ENCODE measurements around the gene CCDC18.
"Not testable (repeated sequence)": the region's sequence is repeated elsewhere in the genome, so short reads cannot be mapped to it uniquely, and the experiment has no call there.

The CCDC18 gene

DNA sequence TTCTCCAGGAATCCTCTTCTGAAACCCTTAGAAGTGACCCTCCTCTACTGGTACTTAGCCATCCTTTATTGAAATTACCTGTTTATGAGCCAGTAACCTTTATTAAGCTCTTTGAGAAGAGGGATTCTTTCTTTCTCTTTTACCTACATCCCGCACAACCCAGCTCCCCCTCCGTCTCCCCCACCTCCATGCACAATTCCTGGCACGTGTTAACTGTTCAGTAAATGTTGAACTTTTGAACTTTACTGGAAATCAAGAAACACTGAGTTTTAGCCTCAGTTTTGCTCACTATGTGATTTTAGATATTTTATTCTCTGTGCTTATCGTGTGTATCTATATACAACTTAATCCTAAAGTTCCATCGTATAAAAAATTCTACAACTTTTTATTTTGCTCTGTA lies 2.1 kb upstream of the CCDC18 start:
- no peak for DNase-seq

DNA sequence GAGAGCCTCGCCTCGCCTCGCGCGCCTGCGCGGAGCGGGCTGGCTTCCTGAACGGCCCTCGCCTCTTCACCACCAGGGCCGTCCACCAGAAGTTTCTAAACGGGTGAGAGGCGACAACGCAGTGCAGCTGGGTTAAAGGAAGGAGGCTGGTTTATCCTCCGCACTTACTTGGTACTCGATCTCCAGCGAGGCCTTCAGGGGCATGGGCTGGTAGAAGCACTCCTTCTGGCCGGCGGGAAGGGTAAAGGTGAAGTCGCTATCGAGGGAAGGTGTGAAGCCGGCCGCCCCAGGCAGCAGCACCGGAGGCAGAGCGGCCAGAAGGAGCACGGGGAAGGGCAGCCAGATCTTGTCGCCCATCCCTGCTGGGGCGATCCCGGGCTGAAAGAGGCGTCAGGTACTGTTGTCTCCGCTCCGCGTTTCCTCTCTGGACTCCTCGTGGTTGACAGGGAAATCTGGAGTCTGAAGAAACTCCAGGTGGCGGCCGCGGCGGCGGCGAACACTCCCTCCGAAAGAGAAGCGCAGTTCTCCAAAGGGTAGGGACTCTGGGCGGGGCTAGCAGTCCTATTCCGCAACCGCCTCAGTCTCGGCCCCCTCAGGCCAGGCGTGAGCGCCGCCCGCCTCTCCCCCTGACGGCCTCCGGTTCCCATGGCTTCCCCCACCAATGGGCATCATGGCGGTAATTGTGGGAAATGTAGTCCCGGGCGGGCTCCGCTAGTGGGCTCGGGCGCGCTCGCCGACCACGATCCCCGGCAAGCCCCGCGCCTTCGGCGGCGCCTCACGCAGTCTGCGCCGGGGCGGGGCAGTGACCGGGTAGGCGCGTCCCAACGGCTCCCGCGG lies 420 bp upstream of the CCDC18 start, which contains the start of gene TMED5:
Gene TMED5, minus strand, starts transcription at position 528 of the 837 bp plus-strand sequence. Its CDS starts 171 bp downstream, at position 357.
- peak; percentile 97 for DNase-seq

DNA sequence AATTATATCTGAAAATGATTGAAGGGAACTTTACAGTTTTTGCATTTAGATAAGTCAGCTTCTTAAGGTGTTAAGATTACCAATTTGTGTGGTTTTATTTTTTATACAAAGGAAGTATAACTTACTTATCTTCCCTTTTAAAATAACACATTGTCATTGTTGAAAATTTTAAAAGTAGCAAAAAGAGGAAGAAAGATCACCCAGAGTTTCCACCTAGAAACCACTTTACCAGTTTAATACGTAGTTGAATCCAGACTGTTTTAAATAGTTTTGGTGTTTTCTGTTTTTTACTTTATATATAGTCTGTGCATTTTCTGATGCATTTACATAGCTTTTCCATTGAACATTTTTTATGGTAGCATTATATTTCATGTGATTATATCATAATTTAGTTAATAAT lies 6.1 kb downstream of the CCDC18 start:
- no peak for DNase-seq

DNA sequence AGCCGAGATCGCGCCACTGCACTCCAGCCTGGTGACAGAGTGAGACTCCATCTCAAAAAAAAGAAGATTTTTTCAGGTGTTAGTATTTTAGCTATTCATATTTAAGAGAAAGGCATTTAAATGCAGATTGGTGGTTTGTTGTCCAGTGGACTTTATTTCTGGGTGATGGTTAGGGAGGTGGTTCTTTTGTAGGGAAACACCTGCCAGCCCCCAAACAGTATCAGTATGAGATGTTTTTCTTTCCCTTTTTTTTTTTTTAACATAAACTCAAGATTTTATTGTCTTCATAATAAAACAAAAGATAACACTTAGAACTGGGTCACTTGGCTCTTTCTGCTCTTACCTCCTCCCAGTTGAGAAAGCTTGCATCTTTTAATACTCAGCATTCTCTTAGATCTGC lies 9.9 kb downstream of the CCDC18 start:
- DNase-seq, result no peak

DNA sequence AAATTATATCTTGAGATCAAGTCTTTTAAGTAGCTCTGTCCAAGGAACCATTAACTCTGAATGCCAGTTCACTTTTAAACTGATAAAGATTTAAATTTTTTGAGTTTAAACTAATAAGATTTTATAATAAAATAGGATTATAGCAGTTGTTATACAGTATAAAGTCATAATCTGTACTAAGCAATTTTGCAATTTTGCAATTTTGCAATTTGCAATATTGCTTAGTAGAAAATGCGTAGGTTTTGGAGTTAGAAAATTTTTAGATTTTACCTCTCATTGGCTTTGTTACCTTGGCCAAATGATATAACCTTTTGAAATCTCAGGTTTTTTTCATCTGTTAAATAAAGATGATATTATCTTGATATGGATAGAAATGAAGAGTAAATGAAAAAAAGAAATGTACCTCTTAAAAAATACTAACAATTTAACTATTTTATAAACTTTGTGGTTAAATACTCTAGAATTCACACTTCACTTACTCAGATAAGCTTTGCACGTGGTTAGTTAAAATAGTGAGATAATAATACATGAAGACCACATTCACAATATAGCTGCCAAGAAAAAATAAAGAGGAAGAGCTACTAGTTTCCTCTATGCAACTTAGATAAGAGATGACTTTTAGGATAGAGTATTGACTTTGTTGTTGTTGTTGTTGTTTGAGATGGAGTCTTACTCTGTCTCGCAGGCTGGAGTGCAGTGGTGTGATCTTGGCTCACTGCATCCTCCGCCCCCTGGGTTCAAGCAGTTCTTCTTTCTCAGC lies 13.9 kb downstream of the CCDC18 start:
- DNase-seq, result no peak

DNA sequence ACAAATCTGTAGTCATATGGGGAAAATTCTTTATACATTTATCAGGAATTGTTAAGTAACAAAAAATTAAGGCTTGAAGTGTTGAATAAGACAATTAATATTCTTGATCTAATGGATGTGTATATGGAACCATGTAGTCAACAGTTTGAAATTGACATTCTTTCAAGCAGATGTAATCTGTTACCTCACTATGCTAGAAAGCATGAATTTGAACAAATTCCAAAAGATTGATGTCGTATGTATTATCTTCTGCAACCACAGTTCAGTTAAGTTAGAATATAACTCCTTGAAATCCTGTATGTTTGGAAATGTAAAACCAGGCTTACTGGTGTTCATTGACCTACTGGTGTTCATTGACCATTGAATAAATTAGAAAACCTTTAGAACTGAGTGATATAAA lies 16.1 kb downstream of the CCDC18 start:
- no peak for DNase-seq

DNA sequence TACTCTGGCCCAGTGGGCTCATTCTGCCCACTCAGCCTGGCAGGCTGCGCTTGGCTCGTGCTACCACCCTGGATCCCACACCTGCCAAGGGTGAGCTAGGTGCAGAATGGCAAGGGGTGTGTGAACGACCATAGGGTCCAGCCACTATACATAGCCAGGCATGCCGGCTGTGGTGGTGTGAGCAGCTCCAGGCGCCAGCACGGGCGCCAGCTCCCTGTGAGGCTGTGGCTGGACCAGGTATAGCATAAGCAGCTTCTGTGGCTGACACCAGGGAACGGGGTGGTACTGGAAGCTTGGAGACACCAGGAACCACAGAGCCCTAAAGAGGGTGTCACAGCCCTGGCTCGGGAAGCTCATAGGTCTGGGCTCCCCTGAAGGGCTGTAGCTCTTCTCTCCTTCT lies 18.6 kb downstream of the CCDC18 start:
- DNase-seq, result no peak

DNA sequence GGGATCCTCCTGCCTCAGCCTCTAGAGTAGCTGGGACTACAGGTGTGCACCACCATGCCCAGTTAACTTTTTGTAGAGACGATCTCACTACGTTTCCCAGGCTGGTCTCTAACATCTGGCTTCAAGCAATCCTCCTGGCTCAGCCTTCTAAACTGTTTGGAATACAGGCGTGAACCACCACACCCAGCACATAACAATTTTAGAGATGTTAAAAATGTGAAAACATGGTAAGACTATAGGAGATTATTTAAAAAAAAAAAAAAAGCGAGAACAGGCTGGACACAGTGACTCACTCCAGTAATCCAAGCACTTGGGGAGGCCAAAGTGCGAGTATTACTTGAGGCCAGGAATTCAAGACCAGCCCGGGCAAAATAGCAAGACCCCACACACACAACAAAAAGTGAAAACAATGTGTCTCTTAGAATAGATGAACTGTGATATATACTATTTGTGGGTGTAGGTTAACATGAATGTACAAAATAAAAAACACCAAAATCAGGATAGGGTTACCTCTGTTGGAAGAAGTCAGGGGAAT lies 19.6 kb downstream of the CCDC18 start:
- DNase-seq, result no peak

DNA sequence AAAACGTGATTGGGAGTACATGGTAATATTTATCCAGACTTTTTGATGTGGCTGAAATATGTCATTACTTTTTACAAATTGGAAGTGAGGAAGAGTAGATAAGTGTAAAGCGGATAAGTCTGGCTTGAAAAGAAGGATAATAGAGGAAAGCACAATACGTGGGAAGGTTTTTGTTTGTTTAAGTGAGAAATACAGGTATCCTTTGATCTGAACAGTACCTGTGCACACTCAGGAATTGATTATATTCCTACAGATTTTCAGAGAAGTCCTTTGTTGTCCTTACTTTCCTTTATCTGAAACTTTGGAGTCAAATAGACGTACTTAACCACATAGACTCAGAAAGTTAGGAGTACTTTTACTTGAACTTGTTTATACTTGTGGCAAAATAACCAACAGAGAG lies 20.2 kb downstream of the CCDC18 start:
- no peak for DNase-seq

DNA sequence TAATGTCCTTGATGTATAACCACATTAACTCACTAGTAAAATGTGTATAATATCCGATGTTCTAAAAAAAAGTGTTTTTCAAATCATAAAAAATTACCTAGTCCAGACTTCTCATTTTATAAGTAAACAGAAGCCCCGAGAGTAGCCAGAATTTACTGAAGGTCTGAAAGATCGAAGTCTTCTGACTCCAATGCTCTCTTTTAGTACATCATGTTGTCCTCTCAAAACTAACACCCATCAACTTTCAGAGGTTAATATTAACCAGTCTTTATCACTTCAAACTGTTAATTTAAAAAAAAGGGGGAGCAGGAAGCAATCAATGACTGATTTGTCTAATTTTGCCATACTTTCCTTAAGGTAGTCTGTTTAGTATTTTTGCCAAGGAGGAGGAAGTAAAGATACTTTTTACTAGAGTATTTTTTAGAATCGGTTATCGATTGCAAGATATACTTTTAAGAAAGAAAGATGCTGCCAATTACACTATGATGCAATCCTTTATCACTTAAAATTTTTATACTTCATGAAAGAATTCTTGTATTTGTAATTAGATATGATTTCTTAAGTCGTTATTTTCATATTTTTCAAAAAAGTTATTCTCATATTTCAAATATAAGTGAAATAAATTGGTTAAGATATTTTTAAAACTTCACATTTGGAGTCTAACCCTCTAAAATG lies 25.5 kb downstream of the CCDC18 start:
- no peak for DNase-seq

DNA sequence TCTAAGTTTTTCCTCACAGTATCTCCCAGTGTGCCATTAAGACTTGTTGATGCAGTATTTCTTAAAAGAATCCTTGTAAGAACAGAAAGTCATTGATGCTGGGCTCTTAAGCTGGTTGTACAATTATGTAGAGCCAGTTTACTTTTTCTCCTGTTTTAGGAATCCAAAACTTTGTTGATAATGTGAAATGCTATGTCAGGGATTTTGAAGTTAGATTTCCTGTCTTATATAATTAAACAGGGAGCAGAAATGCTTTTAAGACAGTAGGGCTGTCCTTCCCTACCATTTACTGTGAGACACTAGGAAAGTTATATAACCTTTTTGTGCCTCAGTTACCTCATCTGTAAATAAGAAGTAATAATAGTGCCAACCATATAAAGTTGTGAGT lies 26.0 kb downstream of the CCDC18 start:
- DNase-seq, result no peak

DNA sequence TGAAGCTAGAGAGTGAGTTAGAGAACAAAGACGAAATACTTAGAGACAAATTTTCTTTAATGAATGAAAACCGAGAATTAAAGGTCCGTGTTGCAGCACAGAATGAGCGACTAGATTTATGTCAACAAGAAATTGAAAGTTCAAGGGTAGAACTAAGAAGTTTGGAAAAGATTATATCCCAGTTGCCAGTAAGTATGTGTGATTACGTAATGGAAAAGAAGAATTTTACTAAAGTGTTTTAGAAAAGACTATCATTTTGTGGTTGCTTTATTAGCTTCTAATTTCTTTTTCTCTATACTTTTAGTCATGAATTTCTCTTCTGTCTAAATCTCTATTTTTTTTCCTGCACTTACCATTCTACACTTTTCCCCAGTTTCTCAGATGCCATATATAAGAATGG lies 26.7 kb downstream of the CCDC18 start:
- DNase-seq, result no peak

DNA sequence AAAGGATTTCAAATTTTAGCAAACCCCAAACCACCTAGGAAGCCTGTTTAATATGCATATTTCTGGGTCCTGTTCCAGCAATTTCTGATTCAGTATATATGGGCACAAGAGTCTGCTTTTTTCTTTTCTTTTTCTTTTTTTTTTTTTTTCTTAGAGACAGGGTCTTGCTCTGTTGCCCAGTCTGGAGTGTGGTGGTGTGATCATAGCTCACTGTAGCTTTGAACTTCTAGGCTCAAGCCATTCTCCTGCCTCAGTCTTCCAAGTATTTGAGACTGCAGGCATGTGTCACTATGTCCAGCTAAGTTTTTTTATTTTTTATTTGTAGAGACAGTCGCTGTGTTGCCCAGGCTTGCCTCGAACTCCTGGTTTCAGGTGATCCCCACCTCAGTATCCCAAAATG lies 34.8 kb downstream of the CCDC18 start:
- no peak for DNase-seq

DNA sequence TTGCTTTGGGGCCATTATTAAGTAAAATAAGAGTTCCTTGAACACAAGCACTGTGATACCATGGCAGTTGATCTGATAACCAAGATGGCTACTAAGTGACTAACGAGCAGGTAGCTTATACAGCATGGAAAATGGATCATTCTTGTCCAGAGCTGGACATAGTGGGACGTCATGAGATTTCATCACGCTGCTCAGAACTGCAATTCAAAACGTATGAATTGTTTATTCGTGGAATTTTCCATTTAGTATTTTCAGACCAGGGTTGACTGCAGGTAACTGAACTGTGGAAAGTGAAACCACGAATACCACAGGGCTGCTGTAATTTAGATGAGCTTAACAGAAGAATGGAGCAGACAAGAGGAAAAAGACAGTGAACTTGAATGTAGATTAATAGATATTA lies 38.9 kb downstream of the CCDC18 start:
- DNase-seq, result no peak

DNA sequence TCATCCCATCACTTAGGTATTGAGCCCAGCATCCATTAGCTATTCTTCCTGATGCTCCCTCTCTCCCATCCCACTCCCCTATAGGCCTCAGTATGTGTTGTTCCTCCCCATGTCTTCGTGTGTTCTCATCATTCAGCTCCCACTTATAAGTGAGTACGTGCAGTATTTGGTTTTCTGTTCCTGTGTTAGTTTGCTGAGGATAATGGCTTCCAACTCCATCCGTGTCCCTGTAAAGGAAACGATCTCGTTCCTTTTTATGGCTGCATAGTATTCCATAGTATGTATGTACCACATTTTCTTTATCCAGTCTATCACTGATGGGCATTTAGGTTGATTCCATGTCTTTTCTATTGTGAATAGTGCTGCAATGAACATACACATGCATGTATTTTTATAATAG lies 40.2 kb downstream of the CCDC18 start:
- not testable (repeated sequence) for DNase-seq

DNA sequence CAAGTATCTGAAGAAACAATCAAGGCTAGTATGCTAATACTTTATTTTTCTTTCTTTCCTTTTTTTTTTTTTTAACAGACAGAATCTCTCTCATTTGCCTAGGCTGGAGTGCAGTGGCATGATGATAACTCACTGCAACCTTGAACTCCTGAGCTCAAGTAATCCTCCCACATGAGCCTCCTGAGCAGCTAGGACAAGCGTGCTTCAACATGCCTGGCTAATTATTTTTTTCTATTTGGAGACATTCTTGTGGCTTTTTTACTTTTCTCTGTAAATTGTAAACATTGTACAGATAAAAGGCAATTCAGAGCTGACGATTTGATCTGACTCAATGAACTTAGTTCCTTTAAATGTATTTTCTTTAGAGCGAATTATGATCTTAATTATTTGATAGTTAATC lies 41.4 kb downstream of the CCDC18 start:
- DNase-seq, result no peak

DNA sequence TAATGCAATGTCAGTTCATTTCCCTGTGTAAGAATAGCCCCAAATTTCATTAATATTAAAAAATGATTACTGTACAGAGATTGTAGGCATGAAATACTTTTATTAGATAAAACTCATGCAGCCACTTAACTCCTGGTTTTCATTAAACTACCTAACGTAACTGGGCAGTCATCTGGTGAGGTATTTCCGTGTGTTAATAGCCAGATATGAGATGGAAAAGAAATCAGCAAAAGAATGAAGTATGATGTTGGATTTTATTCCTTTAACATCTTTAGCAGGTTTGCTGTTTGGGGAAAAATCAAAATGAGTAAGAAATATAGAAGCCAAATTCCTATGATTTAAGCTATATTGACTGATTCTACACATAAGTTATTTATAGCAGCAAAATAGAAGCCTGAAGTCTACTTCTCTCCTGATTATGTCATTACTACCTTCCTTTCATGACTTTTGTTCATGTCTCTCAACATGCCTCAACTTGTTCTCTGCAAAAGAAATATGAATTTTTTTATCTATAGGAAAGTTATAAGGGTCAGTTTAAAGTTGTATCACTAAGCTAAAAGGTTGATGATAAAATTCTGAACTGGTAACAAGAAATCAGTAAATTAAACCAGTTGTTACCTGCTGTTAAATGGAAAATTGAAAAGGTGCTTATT lies 42.6 kb downstream of the CCDC18 start:
- no peak for DNase-seq

DNA sequence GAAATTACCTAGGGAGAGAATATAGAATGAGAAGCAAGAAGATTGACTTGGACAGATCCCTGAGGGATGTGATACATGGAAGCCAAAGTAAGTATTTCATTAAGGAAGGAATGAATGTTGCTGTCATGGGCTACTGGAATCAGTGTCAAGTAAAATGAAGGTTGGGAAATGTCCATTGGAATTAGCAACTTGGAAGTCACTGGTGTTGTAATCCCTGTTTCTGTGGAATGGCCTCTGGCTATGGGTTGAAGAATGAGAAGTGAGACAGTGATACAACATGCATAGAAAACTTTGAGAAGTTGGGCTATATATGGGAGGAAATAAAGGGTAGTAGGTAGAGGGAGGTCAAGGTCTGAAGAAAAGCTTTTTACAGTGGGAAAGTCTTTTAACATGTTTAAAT lies 54.7 kb downstream of the CCDC18 start:
- no peak for DNase-seq

DNA sequence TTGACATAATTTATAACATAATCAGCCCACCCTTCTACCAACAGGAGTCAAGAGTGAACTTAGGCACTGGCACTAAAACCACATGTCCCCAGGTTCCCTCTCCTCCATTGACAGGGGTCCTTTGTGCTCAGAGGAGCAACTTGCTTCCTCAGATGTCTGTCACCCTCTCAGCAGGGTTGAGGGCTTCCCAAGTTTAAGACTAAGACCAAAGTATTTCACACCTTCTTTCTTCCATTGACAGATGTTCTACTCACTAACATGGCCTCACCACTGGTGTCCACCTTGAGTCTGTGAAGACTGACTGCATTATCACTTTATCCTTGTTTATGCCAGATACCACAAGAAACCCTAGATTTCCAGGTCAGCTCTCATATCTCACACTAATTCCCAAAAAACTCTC lies 56.5 kb downstream of the CCDC18 start:
- DNase-seq, result no peak

DNA sequence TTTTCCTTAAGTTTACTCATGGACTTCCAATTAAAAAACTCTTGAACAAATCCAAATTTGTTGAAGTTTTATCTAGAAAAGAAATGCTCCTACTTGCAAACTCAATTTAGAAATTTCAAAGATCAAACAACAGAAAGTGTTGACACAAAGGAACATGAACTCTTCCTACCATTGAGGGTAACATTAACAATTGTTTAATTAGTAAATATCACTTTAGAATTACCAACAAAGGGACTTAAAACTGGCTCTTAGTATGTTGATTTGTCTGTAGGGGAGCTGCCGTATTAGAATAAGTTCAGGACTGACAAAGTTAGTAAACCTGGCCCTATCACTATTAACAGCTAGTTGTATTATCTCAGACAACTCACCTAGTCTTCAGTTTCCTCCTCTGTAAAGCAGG lies 57.9 kb downstream of the CCDC18 start:
- no peak for DNase-seq

DNA sequence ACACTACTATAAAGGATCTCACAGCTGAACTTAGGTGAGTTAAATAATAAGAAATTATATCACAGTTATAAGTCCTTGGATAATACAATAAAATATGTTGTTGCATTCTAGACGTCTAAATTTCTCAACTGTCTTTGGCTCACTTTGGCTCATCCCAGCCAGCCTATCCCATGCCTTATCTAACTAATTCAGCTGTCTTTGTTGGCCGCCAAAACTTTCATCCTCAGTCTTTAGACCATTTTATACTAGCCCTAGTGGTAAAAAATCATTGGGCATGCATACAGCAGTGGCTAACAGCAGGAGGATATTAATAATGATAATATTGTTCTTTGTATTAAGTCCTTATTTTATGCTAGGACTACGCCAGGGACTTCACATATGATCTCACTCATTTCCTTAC lies 59.3 kb downstream of the CCDC18 start:
- DNase-seq, result no peak

DNA sequence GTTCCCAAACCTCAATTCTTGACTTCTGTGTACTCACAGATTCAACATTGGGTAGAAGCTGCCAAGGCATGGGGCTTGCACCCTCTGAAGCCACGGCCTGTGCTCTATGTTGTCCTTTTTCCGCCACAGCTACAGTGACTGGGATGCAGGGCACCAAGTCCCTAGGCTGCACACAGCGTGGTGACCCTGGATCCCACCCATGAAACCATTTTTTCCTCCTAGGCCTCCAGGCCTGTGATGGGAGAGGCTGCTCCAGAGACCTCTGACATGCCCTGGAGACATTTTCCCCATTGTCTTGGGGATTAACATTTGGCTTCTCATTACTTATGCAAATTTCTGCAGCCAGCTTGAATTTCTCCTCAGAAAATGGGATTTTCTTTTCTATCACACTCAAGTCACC lies 62.7 kb downstream of the CCDC18 start:
- DNase-seq, result not testable (repeated sequence)

All from CD4-positive, alpha-beta T cell treated with Interferon gamma for 1 hour (primary cell).